Activated CD8-positive, alpha-beta memory T cell treated with anti-CD3 and anti-CD28 coated beads for 36 hours (primary cell): ENCODE data around the gene TPRX2. TPM values are rescaled to one million over a fixed set of nuclear protein-coding genes. Genes with fewer than 3 reads are reported as not detected.
"Not testable (repeated sequence)": the region's sequence is repeated elsewhere in the genome, so short reads cannot be mapped to it uniquely, and the experiment has no call there.

Source experiments
- CTCF ChIA-PET: fragments of 350-600 bp; sonication (Branson Sonifier 250); formaldehyde crosslinking; loops from one replicate; lab custom pipeline; 2021; ENCODE audit warnings: antibody characterized with exemption; lab: Charles Lee
- POLR2A ChIA-PET: fragments of 350-600 bp; sonication (Branson Sonifier 250); formaldehyde crosslinking; loops from one replicate; lab custom pipeline; 2021; ENCODE audit warnings: antibody characterized with exemption; lab: Charles Lee
- total RNA-seq, 2 experiments: library from RNA; stranded (reverse); gene quantifications; one replicate each; pipeline ENCODE4 v1.2.3, GENCODE V29; 2021

Gene TPRX2
- total RNA-seq, 2 experiments from 2014 or later, result not detected

DNA sequence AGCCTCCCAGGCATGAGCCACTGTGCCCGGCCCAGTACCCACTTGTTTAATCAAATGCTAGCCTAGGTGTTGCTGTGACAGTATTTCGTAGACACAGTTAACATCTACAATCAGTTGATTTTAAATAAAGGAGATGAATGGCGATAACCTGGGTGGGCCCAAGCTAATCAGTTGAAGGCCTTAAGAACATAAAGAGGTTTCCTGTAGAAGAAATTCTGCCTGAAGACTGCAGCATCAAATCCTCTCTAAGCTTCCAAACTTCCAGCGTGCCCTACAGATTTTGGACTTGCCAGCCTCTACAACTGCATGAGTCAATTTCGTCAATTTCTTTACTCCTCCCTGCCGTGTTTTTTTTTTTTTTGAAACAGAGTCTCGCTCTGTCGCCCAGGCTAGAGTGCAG is 40.3 kb downstream of the TPRX2 start:
- CTCF ChIA-PET, result no interaction called here
- POLR2A ChIA-PET, result no interaction called here

DNA sequence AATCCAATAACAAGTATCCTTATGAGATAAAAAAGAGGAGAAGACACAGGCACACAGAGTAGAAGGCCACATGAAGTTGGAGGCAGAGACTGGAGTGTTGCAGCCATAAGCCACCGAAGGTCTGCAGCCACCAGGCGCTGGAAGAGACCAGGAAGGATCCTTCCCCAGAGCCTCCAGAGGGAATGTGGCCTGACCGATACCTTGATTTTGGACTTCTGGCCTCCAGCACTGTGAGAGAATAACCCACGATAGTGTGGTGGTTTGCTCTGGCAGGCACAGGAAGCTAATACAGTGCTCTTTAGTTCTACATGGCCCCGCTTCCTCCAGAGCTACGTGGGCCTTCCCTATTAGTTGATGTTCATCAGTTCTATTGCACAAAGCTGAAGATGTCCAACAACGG is 42.3 kb downstream of the TPRX2 start:
- POLR2A ChIA-PET, result no interaction called here
- CTCF ChIA-PET, result no interaction called here

GRCh38 chr19:47909350-47909749 is 50.3 kb downstream of the TPRX2 start:
- CTCF ChIA-PET, POLR2A ChIA-PET: not testable (repeated sequence)

GRCh38 chr19:47910191-47910590 is 51.2 kb downstream of the TPRX2 start:
- CTCF ChIA-PET, POLR2A ChIA-PET: not testable (repeated sequence)

Other genes starting within 250 kb of the TPRX2 start
- under 1 TPM; 0.10 to 0.17 TPM for gene EHD2, start 145.8 kb upstream of the TPRX2 start, total RNA-seq
- gene NOP53, start 113.7 kb upstream of the TPRX2 start, total RNA-seq, result 100 to 1,000 TPM; 201 to 204 TPM
- gene SELENOW, start 80.5 kb upstream of the TPRX2 start, total RNA-seq, result 100 to 1,000 TPM in 1 of 2 experiments, 10 to 100 TPM in 1; 98.8 to 101 TPM
- gene TPRX1, start 54.7 kb upstream of the TPRX2 start, total RNA-seq, result not detected
- not detected for gene CRX, start 37.3 kb upstream of the TPRX2 start, total RNA-seq
- not detected for gene SULT2A1, start 27.1 kb downstream of the TPRX2 start, total RNA-seq
- not detected for gene BSPH1, start 132.9 kb downstream of the TPRX2 start, total RNA-seq
- gene ELSPBP1, start 135.4 kb downstream of the TPRX2 start, total RNA-seq, result not detected
- not detected for gene CABP5, start 184.8 kb downstream of the TPRX2 start, total RNA-seq